Thoracic aorta (tissue), 2 donors: ENCODE results near the gene HSH2D. TPM values are rescaled to one million over a fixed set of nuclear protein-coding genes. Genes with fewer than 3 reads are reported as not detected.

Source experiments
- ATAC-seq: fragments of 150-250 bp; one replicate; pipeline ENCODE4 v1.8.0; 2017; ENCODE audit warnings: low read depth; ENCODE audit not compliant: insufficient number of reproducible peaks, low FRiP score
- DNase-seq: peaks from one replicate; pipeline ENCODE4 v3.0.0-alpha.2; 2020; ENCODE audit warnings: low spot score
- H3K27ac ChIP-seq, 2 donors: fragments of 200-600 bp; sonication (generic); 1 replicate in 1 of 2; 2 replicates in 1 of 2; pipeline ENCODE4 v1.5.1; 2016; ENCODE audit warnings: mild to moderate bottlenecking in 2 of 2, moderate library complexity in 2 of 2
- H3K27me3 ChIP-seq: fragments of 200-600 bp; sonication (generic); replicated peaks from 2 replicates; pipeline ENCODE4 v1.6.0; 2016; ENCODE audit warnings: mild to moderate bottlenecking; ENCODE audit not compliant: insufficient read depth
- H3K36me3 ChIP-seq: fragments of 200-600 bp; sonication (generic); one replicate; pipeline ENCODE4 v1.5.1; 2016
- H3K4me1 ChIP-seq, 2 donors: fragments of 200-600 bp; sonication (generic); 1 replicate in 1 of 2; 2 replicates in 1 of 2; pipeline versions ENCODE4 v1.5.1 to v1.6.0; 2016; ENCODE audit warnings: low read depth in 2 of 2, mild to moderate bottlenecking in 1 of 2; ENCODE audit not compliant: control insufficient read depth in 1 of 2
- H3K4me3 ChIP-seq: fragments of 200-600 bp; sonication (generic); 2 replicates; pipeline ENCODE4 v1.5.1; 2016; ENCODE audit warnings: mild to moderate bottlenecking
- H3K9me3 ChIP-seq: fragments of 200-600 bp; sonication (generic); 2 replicates; pipeline ENCODE4 v1.5.1; 2016
- total RNA-seq, 2 donors: library from RNA; depleted of rRNA; stranded (reverse); fragments of >200 nt; gene quantifications; one replicate each; pipeline versions ENCODE4 v1.1.0 to v1.2.3, GENCODE V29; 2016
- TF ChIP-seq, protein P1 (sequence below): fragments of 200-600 bp; sonication (generic); IDR thresholded peaks from one replicate; pipeline ENCODE4 v1.5.1; 2019; ENCODE audit warnings: antibody characterized with exemption

HSH2D gene
- total RNA-seq, 2 donors from 2014 or later, result 2.2 TPM; not detected in 1

DNA sequence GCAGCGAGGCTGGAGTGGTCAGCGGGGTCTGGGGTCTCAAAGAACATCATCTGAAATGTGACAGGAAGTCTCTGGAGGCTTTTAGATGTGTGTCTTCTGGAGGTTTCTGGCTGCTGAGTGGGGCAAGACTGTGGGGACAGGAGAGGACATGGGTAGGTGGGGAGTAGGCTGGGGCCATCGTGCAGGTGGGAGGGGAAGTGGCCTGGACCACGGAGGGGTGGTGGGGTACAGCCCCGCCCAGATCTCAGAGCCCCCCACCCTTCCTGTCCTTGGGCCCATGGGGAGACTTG is 60.5 kb downstream of the HSH2D start:
- ATAC-seq (no peak), DNase-seq (no peak)
- no peak overlapping the region for H3K4me3 ChIP-seq
- no peak overlapping the region for H3K27ac ChIP-seq
- no peaks in the 10 kb centered on the region for H3K27me3 ChIP-seq
- H3K4me1 ChIP-seq, result peaks cover 7 to 16% of the 10 kb centered on the region in 2 donors
- TF ChIP-seq, protein P1, sequence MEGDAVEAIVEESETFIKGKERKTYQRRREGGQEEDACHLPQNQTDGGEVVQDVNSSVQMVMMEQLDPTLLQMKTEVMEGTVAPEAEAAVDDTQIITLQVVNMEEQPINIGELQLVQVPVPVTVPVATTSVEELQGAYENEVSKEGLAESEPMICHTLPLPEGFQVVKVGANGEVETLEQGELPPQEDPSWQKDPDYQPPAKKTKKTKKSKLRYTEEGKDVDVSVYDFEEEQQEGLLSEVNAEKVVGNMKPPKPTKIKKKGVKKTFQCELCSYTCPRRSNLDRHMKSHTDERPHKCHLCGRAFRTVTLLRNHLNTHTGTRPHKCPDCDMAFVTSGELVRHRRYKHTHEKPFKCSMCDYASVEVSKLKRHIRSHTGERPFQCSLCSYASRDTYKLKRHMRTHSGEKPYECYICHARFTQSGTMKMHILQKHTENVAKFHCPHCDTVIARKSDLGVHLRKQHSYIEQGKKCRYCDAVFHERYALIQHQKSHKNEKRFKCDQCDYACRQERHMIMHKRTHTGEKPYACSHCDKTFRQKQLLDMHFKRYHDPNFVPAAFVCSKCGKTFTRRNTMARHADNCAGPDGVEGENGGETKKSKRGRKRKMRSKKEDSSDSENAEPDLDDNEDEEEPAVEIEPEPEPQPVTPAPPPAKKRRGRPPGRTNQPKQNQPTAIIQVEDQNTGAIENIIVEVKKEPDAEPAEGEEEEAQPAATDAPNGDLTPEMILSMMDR, result no peak
- H3K36me3 ChIP-seq, result peaks cover 59% of the 10 kb centered on the region
- H3K9me3 ChIP-seq, result no peaks in the 10 kb centered on the region

GRCh38 chr19:16205205-16206045 is 61.9 kb downstream of the HSH2D start:
- ATAC-seq (no peak), DNase-seq (no peak)
- Histone ChIP-seq H3K9me3 (no peaks in the 10 kb centered on the region), H3K27ac (no peak overlapping the region), H3K4me3 (no peak overlapping the region), H3K27me3 (no peaks in the 10 kb centered on the region), H3K36me3 (peaks cover 73% of the 10 kb centered on the region), H3K4me1 (peaks cover 0 to 7% of the 10 kb centered on the region in 2 donors)
- TF ChIP-seq, protein P1, result no peak

DNA sequence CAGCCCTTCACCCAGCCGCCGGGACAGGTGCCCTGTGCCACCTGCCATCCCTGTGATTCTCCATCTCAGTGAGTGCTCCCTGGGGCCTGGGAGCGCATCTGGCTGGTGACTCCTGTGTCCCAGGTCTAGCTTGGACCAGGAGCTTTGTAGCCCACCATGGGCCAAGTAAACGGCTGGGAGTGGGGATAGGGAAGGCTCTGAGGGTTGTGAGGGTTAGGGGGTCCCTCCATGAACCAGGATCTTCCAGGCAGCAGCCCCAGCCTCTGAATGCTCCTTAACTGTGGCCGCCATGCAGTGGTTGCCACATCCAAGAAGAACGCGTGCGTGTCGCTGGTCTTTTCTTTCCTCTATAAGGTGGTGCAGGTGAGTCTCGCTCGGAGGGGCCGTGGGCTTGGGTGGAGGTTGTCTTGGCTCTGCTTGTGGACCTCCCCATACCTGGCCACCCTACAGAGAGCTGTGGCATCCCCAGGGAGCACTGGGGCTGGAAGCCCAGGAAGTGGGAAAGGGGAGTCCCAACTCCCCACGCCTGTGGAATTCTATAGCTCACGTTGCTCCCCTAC is 62.6 kb downstream of the HSH2D start:
- TF ChIP-seq, protein P1, result no peak
- Histone ChIP-seq H3K36me3 (peaks cover 80% of the 10 kb centered on the region), H3K4me3 (no peak overlapping the region), H3K9me3 (no peaks in the 10 kb centered on the region), H3K4me1 (peaks cover 0 to 7% of the 10 kb centered on the region in 2 donors), H3K27me3 (no peaks in the 10 kb centered on the region), H3K27ac (no peak overlapping the region)
- DNase-seq, result no peak
- no peak for ATAC-seq

- Histone ChIP-seq H3K4me1 (peaks cover 0 to 7% of the 10 kb centered on the region in 2 donors), H3K27ac (no peak overlapping the region), H3K27me3 (no peaks in the 10 kb centered on the region), H3K36me3 (peaks cover 85% of the 10 kb centered on the region), H3K4me3 (no peak overlapping the region), H3K9me3 (no peaks in the 10 kb centered on the region)
- ATAC-seq (no peak), DNase-seq (no peak)
- TF ChIP-seq, protein P1, result no peak
Observed at GRCh38 chr19:16206637-16207036, 63.2 kb downstream of the HSH2D start.

DNA sequence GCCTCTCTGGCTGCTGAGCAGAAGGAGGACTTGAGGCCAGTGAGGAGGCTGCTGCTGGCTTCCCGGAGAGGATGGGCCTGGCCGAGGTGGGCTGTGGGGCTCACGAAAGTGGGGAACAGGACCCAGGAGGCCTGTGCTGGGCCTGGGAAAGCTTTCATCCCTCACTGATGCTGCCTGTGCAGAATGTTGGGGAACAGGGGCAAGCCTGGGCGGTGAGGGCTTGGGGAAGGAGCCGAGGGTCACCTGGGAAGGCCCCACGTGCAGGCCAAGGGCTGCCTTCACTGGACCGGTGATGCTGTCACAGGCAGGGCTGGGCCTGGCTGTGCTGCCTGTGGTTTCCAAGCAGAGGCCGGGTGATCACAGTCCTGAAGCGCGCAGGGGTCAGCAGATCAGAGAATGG is 63.6 kb downstream of the HSH2D start:
- no peaks in the 10 kb centered on the region for H3K9me3 ChIP-seq
- no peak for DNase-seq
- ATAC-seq, result no peak

More for the DNA sequence above, 63.6 kb downstream of the HSH2D start:
- Histone ChIP-seq H3K36me3 (peaks cover 88% of the 10 kb centered on the region), H3K27ac (no peak overlapping the region), H3K4me1 (peaks cover 0 to 7% of the 10 kb centered on the region in 2 donors), H3K27me3 (no peaks in the 10 kb centered on the region), H3K4me3 (no peak overlapping the region)
- TF ChIP-seq, protein P1, result no peak
